Liver (tissue), 9 donors: ENCODE results near the gene DUSP16. TPM values are rescaled to one million over a fixed set of nuclear protein-coding genes. Genes with fewer than 3 reads are reported as not detected.
"Not testable (repeated sequence)": the region's sequence is repeated elsewhere in the genome, so short reads cannot be mapped to it uniquely, and the experiment has no call there.

Experiments used
- DNase-seq: peaks from one replicate; pipeline ENCODE4 v3.0.0-alpha.2; 2017; ENCODE audit warnings: low spot score
- H3K27ac ChIP-seq, 2 donors: one replicate each; pipeline ENCODE4 v1.7.0; 2013; ENCODE audit warnings: inconsistent platforms in 2 of 2, low read length in 2 of 2, control low read depth in 1 of 2, low read depth in 1 of 2, mild to moderate bottlenecking in 1 of 2
- H3K27me3 ChIP-seq, 4 donors: one replicate each; pipeline versions ENCODE4 v1.6.1 to v1.7.0; 2013; ENCODE audit warnings: low read length in 3 of 4, inconsistent platforms in 1 of 4, mild to moderate bottlenecking in 1 of 4, moderate library complexity in 1 of 4; ENCODE audit not compliant: control insufficient read depth in 4 of 4, insufficient read depth in 4 of 4
- H3K36me3 ChIP-seq, 4 donors: one replicate each; pipeline versions ENCODE4 v1.6.1 to v1.7.0; 2013; ENCODE audit warnings: low read length in 3 of 4, mild to moderate bottlenecking in 3 of 4, low read depth in 1 of 4, moderate library complexity in 1 of 4; ENCODE audit not compliant: control insufficient read depth in 4 of 4, insufficient read depth in 3 of 4
- H3K4me1 ChIP-seq, 4 donors: one replicate each; pipeline versions ENCODE4 v1.6.1 to v1.7.0; 2013; ENCODE audit warnings: low read length in 3 of 4, mild to moderate bottlenecking in 3 of 4, moderate library complexity in 1 of 4; ENCODE audit not compliant: control insufficient read depth in 4 of 4, insufficient read depth in 4 of 4
- H3K4me3 ChIP-seq, 3 donors: one replicate each; pipeline versions ENCODE4 v1.6.1 to v1.7.0; 2013; ENCODE audit warnings: low read length in 3 of 3, control low read depth in 1 of 3, low read depth in 1 of 3, mild to moderate bottlenecking in 1 of 3
- H3K9ac ChIP-seq, 2 donors: one replicate each; pipeline ENCODE4 v1.7.0; 2013; ENCODE audit warnings: low read length in 2 of 2, mild to moderate bottlenecking in 2 of 2, moderate library complexity in 2 of 2, control low read depth in 1 of 2, low read depth in 1 of 2
- H3K9me3 ChIP-seq, 4 donors: one replicate each; pipeline versions ENCODE4 v1.6.1 to v1.7.0; 2013; ENCODE audit warnings: low read length in 3 of 4; ENCODE audit not compliant: control insufficient read depth in 4 of 4
- EGR1 ChIP-seq, 2 donors: IDR thresholded peaks; 2 replicates each; pipeline ENCODE4 v1.6.1; 2016 to 2018; ENCODE audit warnings: antibody characterized with exemption in 2 of 2, low read depth in 2 of 2
- FOXA1 ChIP-seq: IDR thresholded peaks from 2 replicates; pipeline ENCODE4 v1.6.1; 2016; ENCODE audit warnings: antibody characterized with exemption
- FOXA2 ChIP-seq: IDR thresholded peaks from 2 replicates; pipeline ENCODE4 v1.6.1; 2016; ENCODE audit warnings: antibody characterized with exemption
- GABPA ChIP-seq, 2 donors: IDR thresholded peaks in 1 of 2; conservative IDR thresholded peaks in 1 of 2; 2 replicates each; pipeline ENCODE4 v1.6.1; 2016; ENCODE audit warnings: antibody characterized with exemption in 2 of 2, mild to moderate bottlenecking in 1 of 2, moderate library complexity in 1 of 2
- HNF4A ChIP-seq, 2 donors: conservative IDR thresholded peaks; 2 replicates each; pipeline ENCODE4 v1.6.1; 2016; ENCODE audit warnings: antibody characterized with exemption in 2 of 2, mild to moderate bottlenecking in 2 of 2
- HNF4G ChIP-seq: IDR thresholded peaks from 2 replicates; pipeline ENCODE4 v1.6.1; 2016; ENCODE audit warnings: antibody characterized with exemption
- JUND ChIP-seq, 2 donors: IDR thresholded peaks; 2 replicates each; pipeline ENCODE4 v1.6.1; 2016; ENCODE audit warnings: antibody characterized with exemption in 2 of 2
- NR2F2 ChIP-seq: IDR thresholded peaks from 2 replicates; pipeline ENCODE4 v1.6.1; 2016; ENCODE audit warnings: antibody characterized with exemption
- RAD21 ChIP-seq, 2 donors: IDR thresholded peaks; 2 replicates each; pipeline ENCODE4 v1.6.1; 2016; ENCODE audit warnings: antibody characterized with exemption in 2 of 2, mild to moderate bottlenecking in 2 of 2
- RXRA ChIP-seq, 2 donors: IDR thresholded peaks; 2 replicates each; pipeline ENCODE4 v1.6.1; 2017 to 2018; ENCODE audit warnings: antibody characterized with exemption in 2 of 2, mild to moderate bottlenecking in 1 of 2
- SP1 ChIP-seq: IDR thresholded peaks from 2 replicates; pipeline ENCODE4 v1.6.1; 2018; ENCODE audit warnings: antibody characterized with exemption, mild to moderate bottlenecking
- TAF1 ChIP-seq: conservative IDR thresholded peaks from 2 replicates; pipeline ENCODE4 v1.6.1; 2016; ENCODE audit warnings: antibody characterized with exemption, mild to moderate bottlenecking
- YY1 ChIP-seq: IDR thresholded peaks from 2 replicates; pipeline ENCODE4 v1.6.1; 2016; ENCODE audit warnings: antibody characterized with exemption, mild to moderate bottlenecking
- WGBS: extraction: QIAGEN DNeasy Blood & Tissue Kit; methylation state at CpG from one replicate; pipeline ENCODE4 v1.1.7; 2013; 5-methylcytosine and 5-hydroxymethylcytosine counted together
- polyA plus RNA-seq, 2 donors: library from polyadenylated mRNA; stranded (reverse) in 1 of 2; unstranded in 1 of 2; fragments of 200-250 nt in 1 of 2; fragments of >200 nt in 1 of 2; fragmentation: Nextera tagmentation in 1 of 2; extraction: Ambion mirVana in 1 of 2; gene quantifications; one replicate each; pipeline versions ENCODE4 v1.2.1 to v1.2.3, GENCODE V29; 2013 to 2015
- total RNA-seq, 2 donors: library from RNA; depleted of rRNA; stranded (reverse); fragments of >200 nt; gene quantifications; one replicate each; pipeline ENCODE4 v1.2.3, GENCODE V29; 2014
- TF ChIP-seq, protein P1 (sequence below): IDR thresholded peaks from 2 replicates; pipeline ENCODE4 v1.6.1; 2016; ENCODE audit warnings: antibody characterized with exemption, mild to moderate bottlenecking
- TF ChIP-seq, protein P2 (sequence below): IDR thresholded peaks from 2 replicates; pipeline ENCODE4 v1.6.1; 2016; ENCODE audit warnings: antibody characterized with exemption
- TF ChIP-seq, protein P3 (sequence below): fragments of 150-350 bp; IDR thresholded peaks from 2 replicates; pipeline ENCODE4 v1.5.1; 2017; ENCODE audit warnings: improper control_type of control experiment, low read depth, low read length; ENCODE audit not compliant: missing input control
- TF ChIP-seq, protein P4 (sequence below): IDR thresholded peaks from 2 replicates; pipeline ENCODE4 v1.6.1; 2016; ENCODE audit warnings: antibody characterized with exemption
- TF ChIP-seq, protein P5 (sequence below): IDR thresholded peaks from 2 replicates; pipeline ENCODE4 v1.6.1; 2016; ENCODE audit warnings: antibody characterized with exemption
- donor health status: healthy.
- donor health status: healthy.
- donor health status: healthy.
- donor health status: healthy.
- donor health status: healthy.

The DUSP16 gene
- total and polyA plus RNA-seq, 4 donors = 7.8 to 56.4 (median 19.1) TPM

DNA sequence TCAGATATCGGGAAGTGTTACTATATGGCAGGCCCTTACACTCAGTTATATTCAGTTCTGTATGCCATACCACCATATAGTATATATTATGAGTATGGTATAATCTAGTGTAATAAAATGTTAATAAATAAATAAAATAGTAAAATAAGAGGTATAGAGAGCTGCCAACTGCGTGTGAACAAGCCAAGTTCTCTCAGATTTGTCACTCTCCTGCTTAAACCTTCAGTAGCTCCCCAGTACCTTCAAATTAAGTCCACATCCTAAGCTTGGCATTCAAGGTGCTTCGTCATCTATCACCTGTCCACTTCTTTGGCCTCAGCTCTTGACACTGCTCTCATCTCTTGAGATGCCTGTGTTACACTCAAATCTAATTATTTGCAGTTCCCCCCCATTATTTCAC is 36.2 kb upstream of the DUSP16 start (continued):
- TF ChIP-seq, protein P1, sequence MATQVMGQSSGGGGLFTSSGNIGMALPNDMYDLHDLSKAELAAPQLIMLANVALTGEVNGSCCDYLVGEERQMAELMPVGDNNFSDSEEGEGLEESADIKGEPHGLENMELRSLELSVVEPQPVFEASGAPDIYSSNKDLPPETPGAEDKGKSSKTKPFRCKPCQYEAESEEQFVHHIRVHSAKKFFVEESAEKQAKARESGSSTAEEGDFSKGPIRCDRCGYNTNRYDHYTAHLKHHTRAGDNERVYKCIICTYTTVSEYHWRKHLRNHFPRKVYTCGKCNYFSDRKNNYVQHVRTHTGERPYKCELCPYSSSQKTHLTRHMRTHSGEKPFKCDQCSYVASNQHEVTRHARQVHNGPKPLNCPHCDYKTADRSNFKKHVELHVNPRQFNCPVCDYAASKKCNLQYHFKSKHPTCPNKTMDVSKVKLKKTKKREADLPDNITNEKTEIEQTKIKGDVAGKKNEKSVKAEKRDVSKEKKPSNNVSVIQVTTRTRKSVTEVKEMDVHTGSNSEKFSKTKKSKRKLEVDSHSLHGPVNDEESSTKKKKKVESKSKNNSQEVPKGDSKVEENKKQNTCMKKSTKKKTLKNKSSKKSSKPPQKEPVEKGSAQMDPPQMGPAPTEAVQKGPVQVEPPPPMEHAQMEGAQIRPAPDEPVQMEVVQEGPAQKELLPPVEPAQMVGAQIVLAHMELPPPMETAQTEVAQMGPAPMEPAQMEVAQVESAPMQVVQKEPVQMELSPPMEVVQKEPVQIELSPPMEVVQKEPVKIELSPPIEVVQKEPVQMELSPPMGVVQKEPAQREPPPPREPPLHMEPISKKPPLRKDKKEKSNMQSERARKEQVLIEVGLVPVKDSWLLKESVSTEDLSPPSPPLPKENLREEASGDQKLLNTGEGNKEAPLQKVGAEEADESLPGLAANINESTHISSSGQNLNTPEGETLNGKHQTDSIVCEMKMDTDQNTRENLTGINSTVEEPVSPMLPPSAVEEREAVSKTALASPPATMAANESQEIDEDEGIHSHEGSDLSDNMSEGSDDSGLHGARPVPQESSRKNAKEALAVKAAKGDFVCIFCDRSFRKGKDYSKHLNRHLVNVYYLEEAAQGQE = no peak

DNA sequence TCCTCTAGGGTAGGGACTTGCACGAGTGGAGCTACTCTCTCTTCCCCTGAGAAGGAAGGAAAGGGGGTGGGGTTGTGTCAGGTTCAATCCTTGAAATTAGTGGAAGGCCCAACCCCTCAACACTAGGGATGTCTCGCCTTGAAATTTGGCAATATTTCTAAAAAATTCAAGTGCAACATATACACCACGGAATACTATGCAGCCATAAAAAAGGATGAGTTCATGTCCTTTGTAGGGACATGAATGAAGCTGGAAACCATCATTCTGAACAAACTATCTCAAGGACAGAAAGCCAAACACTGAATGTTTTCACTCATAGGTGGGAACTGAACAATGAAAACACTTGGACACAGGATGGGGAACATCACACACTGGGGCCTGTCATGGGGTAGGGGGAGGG is 33.9 kb upstream of the DUSP16 start:
- not testable (repeated sequence) for H3K4me3 ChIP-seq, H3K27me3 ChIP-seq, H3K9ac ChIP-seq, H3K36me3 ChIP-seq, DNase-seq, H3K9me3 ChIP-seq, H3K27ac ChIP-seq, H3K4me1 ChIP-seq
- 89% methylated on average over 3 of the region's 3 CpGs for WGBS

DNA sequence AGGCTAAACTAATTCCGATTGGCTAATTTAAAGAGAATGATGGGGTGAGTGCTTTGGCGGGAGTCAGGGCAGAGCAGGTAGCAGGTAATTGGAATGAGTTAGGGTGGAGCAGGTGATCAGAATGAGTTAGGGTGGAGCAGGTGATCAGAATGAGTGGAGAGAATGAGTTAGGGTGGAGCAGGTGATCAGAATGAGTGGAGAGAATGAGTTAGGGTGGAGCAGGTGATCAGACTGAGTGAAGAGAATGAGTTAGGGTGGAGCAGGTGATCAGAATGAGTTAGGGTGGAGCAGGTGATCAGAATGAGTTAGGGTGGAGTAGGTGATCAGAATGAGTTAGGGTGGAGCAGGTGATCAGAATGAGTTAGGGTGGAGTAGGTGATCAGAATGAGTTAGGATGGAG is 33.3 kb upstream of the DUSP16 start:
- DNase-seq, H3K9me3 ChIP-seq: not testable (repeated sequence)
- WGBS = 99% methylated on average over 2 of the region's 2 CpGs

DNA sequence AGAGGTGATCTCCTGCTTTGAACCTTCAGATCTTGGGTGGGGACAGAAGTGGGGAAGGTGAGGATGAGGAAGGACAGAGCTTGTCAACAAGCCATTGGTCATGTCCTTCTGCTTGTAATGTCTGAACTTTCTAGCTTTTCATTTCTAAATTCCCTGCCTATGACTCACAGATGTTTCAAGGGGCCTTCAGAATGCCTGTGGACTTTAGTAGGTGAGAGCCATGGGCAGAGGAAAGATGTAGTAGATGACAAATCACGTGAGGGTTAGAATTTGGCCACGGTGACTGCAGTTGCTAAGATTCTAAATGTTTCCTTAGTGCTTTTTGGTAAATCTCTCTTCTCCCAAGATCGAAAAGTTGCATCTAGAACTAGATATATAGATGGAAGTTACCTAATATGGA is 30.3 kb upstream of the DUSP16 start:
- DNase-seq = no peak
- H3K9ac ChIP-seq = no peak overlapping the region
- H3K4me3 ChIP-seq = no peak overlapping the region
- no peaks in the 10 kb centered on the region for H3K27me3 ChIP-seq
- H3K4me1 ChIP-seq = no peaks in the 10 kb centered on the region
- no peak overlapping the region for H3K27ac ChIP-seq
- H3K9me3 ChIP-seq = no peaks in the 10 kb centered on the region
- no peaks in the 10 kb centered on the region for H3K36me3 ChIP-seq
- 85% methylated on average over 3 of the region's 3 CpGs for WGBS
- TF ChIP-seq EGR1 (IDR thresholded peaks at IDR 0.05; ENCODE audit: low read depth in 2 of 2) (no peak), SP1 (no peak), HNF4A (conservative IDR thresholded peaks at IDR 0.05) (no peak), HNF4G (no peak), GABPA (IDR thresholded peaks at IDR 0.05 in 1 of 2, conservative IDR thresholded peaks at IDR 0.05 in 1 of 2) (no peak), YY1 (no peak), JUND (IDR thresholded peaks at IDR 0.05) (no peak), FOXA2 (no peak), RAD21 (IDR thresholded peaks at IDR 0.05) (no peak), NR2F2 (no peak), FOXA1 (no peak), RXRA (IDR thresholded peaks at IDR 0.05) (no peak), TAF1 (no peak)
- TF ChIP-seq, protein P2, sequence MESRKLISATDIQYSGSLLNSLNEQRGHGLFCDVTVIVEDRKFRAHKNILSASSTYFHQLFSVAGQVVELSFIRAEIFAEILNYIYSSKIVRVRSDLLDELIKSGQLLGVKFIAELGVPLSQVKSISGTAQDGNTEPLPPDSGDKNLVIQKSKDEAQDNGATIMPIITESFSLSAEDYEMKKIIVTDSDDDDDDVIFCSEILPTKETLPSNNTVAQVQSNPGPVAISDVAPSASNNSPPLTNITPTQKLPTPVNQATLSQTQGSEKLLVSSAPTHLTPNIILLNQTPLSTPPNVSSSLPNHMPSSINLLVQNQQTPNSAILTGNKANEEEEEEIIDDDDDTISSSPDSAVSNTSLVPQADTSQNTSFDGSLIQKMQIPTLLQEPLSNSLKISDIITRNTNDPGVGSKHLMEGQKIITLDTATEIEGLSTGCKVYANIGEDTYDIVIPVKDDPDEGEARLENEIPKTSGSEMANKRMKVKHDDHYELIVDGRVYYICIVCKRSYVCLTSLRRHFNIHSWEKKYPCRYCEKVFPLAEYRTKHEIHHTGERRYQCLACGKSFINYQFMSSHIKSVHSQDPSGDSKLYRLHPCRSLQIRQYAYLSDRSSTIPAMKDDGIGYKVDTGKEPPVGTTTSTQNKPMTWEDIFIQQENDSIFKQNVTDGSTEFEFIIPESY = no peak
- TF ChIP-seq, protein P3, sequence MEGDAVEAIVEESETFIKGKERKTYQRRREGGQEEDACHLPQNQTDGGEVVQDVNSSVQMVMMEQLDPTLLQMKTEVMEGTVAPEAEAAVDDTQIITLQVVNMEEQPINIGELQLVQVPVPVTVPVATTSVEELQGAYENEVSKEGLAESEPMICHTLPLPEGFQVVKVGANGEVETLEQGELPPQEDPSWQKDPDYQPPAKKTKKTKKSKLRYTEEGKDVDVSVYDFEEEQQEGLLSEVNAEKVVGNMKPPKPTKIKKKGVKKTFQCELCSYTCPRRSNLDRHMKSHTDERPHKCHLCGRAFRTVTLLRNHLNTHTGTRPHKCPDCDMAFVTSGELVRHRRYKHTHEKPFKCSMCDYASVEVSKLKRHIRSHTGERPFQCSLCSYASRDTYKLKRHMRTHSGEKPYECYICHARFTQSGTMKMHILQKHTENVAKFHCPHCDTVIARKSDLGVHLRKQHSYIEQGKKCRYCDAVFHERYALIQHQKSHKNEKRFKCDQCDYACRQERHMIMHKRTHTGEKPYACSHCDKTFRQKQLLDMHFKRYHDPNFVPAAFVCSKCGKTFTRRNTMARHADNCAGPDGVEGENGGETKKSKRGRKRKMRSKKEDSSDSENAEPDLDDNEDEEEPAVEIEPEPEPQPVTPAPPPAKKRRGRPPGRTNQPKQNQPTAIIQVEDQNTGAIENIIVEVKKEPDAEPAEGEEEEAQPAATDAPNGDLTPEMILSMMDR = no peak
- TF ChIP-seq, protein P4, sequence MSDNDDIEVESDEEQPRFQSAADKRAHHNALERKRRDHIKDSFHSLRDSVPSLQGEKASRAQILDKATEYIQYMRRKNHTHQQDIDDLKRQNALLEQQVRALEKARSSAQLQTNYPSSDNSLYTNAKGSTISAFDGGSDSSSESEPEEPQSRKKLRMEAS = no peak
- TF ChIP-seq, protein P5, sequence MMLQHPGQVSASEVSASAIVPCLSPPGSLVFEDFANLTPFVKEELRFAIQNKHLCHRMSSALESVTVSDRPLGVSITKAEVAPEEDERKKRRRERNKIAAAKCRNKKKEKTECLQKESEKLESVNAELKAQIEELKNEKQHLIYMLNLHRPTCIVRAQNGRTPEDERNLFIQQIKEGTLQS = no peak

More for the DNA sequence above, 33.3 kb upstream of the DUSP16 start:
- H3K36me3 ChIP-seq, H3K4me3 ChIP-seq, H3K27me3 ChIP-seq, H3K27ac ChIP-seq, H3K9ac ChIP-seq, H3K4me1 ChIP-seq: not testable (repeated sequence)
